Activated CD8-positive, alpha-beta memory T cell treated with anti-CD3 and anti-CD28 coated beads for 36 hours (primary cell): ENCODE results near the gene ALDH3B1. TPM values are rescaled to one million over a fixed set of nuclear protein-coding genes. Genes with fewer than 3 reads are reported as not detected.

Experiments
- CTCF ChIA-PET: fragments of 350-600 bp; sonication (Branson Sonifier 250); formaldehyde crosslinking; loops from one replicate; lab custom pipeline; 2021; ENCODE audit warnings: antibody characterized with exemption; lab: Charles Lee
- POLR2A ChIA-PET: fragments of 350-600 bp; sonication (Branson Sonifier 250); formaldehyde crosslinking; loops from one replicate; lab custom pipeline; 2021; ENCODE audit warnings: antibody characterized with exemption; lab: Charles Lee
- total RNA-seq, 2 experiments: library from RNA; stranded (reverse); gene quantifications; one replicate each; pipeline ENCODE4 v1.2.3, GENCODE V29; 2021

The ALDH3B1 gene
- total RNA-seq, 2 experiments from 2014 or later, result not detected

DNA sequence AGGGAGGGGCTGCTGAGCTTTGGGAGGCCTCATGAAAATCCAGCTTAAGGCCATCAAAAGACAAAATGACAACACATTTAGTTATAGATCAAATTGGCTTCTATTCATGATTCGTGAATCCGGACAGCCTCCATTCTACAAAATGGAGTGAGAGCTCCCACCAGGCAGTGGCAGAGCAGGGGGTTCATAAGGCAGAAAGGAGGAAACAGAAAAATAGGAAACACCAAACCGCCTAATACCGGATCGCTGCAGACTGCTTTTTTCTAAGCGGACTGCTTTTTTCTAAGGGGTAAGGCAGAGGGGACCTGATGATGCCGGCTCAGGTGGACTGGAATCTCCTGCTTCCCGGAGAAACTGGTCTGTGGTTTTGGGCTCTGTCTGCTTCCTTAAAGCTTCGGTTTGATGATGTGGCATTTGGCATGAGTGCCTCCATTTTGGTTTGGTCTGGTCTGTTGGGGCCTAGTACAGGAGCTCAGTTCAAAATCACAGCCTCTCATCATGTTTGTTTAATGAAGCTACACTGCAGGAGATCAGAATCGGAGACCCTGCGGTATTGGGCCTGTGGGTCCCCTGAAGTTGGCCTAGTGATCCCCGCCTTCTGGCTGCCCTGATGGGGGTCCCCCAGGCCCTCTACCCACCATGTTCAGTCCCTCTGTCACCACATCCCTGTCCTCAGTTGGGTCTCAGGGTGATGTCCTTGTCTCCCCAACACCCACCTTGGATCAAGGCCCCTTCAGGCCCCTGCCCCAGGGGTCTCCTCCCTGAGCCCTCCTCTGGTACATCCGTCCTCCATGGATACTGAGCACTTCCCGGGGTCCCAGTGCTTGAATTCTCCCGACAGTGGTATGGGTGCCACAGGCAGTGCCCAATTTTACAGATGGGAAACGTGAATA lies 1.2 kb downstream of the ALDH3B1 start:
- CTCF ChIA-PET, result interaction anchor here (1.2 kb wide), 1 partner anchor 24 kb away, joined by 7 read pairs; no protein-coding TSS in a partner anchor
- POLR2A ChIA-PET, result no interaction called here

DNA sequence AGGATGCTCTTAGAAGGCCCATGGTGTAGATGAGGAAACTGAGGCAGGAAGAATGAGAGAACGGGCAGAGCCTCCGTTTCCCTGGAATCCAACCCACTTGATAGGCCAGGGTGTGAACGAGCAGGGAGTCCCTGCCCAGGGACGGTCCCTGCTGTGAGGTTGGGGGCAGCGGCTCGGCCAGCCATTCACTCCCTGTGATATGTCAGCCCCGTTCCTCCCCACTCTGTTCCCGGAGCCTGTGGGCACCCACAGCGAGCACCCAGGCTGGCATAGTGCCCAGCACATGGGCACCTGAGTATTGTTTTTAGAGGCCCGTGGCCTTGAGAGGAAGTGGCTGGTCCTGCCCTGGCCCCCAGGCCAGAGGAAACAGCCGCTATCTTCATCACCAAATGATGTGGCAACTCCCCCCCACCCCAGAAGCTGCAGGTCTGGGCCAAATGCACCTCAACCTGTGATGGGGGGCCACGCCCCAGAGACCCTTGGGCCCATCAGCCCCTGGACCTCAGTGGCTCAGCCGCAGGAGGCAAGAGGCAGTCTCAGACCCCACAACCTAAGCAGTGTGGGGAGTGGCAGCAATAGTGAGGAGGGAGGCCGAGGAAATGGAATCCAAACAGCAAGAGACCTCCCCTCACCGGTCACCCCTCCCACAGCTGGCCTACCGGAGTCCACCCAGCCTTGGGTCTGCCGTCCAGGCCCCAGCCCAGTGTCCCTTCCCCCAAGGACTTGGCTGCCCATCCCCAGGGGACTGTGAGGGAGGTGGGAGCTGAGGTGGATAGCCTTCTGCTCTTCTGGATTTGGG lies 2.1 kb downstream of the ALDH3B1 start:
- ChIA-PET CTCF (no interaction called here), POLR2A (no interaction called here)

DNA sequence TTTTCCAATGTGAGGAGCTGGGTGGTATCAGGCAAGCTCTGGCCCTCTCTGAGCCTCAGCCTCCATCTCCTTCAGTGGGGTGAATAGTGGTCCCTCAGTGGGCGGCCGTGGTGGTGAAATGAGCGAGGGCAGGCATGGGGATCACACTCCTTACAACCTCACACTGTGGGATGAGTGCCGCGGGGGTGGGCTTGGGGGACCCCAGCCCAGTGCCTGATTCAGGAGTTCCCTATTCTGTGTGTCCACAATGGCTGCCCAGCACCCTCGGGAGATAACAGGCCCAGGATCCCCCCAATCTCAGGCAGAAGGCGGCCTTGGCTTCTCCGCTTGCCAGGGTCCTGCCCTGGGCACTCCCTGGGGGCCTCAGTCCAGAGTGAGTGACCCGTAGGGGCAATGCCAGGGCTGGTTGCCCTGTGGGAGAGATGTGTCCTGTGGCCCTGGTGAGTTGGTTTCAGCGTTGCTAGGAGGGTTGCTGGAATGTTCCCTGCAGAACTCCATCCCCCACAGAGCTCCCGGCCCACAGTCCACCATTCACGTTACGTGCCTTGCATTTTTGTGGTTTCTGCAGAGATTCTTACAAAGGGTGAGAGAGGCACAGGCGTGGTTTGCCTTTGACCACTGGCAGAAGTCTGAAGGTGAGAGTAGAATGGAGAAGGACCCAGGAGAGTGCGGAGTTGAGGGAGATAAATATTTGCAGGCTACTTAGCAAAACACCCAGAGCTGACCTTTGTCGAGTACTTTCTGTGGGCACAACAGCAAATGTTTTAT lies 2.9 kb downstream of the ALDH3B1 start:
- ChIA-PET CTCF (no interaction called here), POLR2A (no interaction called here)

DNA sequence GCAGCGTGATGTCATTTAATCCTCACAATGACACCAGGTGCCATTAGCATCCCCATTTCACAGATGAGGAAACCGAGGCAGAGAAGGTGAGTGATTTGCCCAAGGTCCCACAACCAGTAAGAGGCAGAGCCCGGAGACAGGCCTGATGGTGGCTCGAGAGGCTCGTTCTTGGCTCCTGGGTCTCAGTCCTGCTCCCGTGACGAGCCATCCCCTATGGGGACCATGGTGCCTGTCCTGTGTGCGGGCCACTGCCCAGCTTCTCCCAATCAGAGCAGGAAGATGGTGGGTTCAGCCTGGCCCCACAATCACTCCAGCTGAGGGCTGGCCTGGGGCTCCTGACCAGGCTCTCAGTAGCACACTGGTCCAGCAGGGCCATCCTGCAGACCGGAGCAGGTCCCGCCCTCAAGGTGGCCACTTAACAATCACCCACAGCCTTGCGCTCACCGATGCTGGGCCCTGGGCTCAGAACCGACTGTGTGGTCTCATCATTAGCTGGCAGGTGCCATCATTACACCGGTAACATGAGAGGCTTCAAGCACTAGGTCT lies 3.6 kb downstream of the ALDH3B1 start:
- ChIA-PET CTCF (no interaction called here), POLR2A (no interaction called here)

DNA sequence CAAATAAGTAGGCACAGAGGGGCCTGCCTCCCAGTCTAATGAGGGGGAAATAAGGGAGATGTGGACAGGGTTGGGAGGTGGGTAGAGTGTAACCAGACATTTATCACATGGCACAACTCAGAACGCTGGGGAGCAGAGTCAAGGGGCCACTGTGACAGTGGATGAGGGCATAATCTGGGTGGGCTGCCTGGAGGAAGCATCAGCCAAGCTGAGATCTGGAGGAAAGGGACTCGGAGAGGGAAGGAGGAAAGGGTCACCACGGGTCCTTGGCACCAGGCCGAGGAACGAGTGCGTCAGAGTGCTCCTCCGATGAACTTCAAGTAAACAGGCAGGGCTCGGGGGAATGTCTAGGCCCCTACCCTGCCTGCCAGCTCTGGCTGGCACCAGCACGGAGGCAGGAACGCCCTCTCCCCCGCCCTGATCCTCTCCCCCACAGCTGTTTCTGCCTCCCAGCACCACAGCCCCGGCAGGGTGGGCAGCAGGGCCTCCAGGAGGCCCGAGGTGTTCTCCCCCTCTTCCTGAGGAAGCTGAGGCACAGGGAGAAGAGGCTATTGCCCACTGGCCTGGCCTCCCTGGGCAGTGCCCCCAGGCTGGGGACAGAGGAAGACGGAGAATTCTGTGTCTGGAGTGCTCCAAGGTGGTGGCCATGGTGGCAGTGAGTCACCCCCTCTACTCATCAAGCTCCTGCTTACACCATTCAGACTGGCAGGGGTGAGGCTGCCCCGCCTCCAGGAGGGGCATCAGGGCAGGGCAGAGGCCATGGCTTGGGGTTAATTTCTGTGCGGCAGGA lies 4.2 kb downstream of the ALDH3B1 start:
- CTCF ChIA-PET, result no interaction called here
- POLR2A ChIA-PET, result no interaction called here

DNA sequence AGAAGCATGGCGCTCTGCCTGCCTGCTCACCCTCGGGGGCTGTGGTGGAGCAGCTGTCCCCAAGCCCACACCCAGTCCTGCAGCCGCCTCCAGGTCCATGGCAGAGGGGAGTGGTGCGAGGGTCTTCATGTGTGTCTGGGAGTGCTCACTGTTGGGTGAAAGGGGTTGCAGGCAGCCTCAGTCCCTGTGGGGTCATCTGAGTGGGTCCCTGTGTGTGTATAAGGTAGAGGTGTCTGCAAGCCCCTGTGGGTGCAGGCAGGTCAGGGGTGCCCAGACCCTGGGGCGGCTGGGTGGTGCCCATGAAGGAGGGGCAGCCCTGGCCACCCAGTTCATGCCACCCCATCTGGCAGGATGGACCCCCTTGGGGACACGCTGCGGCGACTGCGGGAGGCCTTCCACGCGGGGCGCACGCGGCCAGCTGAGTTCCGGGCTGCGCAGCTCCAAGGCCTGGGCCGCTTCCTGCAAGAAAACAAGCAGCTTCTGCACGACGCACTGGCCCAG lies 4.9 kb downstream of the ALDH3B1 start:
- POLR2A ChIA-PET, result no interaction called here
- CTCF ChIA-PET, result no interaction called here

DNA sequence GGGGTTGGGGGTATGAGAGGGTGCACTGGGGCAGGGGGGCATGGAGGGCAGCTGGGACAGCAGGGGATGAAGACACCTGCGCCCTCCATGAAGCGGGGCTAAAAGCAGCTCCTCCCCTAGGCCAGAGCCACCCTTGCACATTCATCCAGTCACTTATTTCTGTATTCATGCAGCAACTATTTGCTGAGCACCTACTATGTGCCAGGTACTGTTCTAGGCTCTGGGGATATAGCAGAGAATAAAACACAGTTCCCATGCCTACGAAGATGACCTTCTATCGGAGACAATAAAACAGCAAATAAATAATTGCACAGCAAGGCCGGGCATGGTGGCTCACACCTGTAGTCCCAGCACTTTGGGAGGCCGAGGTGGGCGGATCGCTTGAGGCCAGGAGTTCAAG lies 5.3 kb downstream of the ALDH3B1 start:
- ChIA-PET POLR2A (no interaction called here), CTCF (no interaction called here)

DNA sequence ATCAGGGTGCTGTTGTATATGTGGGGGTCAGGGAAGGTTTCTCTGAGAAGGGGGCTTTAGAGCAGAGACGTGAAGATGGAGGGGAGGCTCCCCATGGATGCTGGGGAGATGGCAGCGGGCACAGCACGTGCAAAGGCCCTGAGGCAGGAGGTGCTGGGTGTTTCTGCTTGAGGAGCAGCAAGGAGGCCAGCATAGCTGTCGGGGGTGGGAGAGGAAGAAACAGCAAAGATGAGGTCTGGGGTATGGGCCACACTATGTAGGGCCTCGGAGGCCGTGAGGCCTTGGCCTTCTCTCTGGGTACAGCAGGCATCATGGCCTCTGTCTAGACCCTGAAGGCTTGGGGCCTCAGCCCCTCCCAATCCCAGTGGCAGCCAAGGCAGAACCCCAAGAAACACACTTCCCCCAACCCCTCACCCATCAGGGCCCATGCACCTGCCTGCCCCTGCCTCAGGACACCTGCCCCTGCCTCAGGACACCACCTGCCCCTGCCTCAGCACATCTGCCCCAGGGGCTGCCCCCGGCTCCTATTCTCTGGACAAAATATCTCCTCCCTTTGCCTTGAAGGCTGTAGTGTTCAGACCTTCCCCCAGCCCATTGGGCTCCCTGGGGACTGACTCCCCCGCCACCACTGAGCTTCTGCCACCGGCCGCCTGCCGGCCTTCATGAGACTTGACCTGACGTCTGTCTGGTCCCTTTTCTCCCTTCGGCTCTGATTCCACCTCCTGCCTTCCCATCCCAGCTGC lies 6.2 kb downstream of the ALDH3B1 start:
- CTCF ChIA-PET, result no interaction called here

DNA sequence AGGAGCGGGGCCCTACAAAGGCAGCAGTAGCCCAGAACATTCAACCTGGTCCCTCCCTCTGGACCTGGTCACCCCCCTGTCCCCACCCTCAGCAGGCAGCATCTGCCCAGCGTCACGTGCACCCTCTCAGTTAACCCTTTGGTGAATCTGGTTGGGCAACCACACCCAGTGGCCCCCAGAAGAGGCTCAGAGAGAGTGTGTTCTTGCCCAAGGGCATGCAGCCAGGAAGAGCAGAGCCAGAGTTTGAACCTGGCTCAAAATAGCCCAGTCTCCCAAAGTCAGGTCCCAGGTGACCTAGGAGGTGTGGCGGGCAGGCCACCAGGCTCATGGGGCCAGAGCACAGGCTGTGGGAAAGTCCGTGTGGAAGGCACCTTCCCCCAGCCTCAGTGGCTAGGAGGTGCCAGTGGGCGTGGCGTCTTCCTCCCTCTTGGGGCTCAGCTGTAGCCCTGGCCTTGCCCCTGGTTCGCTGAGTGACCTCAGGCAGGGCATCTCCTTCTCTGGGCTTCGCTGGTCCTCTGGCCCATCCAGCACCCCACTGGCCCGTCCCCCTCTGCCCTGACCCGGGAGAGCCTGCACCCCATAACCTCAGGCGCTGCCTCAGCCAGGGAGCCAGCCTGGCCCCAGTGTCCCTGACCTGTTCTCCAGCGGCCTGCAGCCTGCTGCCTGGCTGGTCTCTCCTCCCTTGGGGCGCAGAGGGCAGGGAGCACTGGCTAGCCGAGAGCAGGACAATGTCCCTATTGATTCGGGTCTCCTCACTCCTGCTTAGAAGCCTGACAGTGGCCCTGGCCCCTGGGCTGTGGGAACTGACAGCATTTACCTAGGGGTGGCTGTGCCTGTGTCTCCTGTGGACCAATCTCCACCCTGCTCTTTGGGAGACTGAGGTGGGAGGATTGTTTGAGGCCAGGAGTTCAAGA lies 7.0 kb downstream of the ALDH3B1 start:
- POLR2A ChIA-PET, result no interaction called here
- CTCF ChIA-PET, result no interaction called here

More for the DNA sequence above, 6.2 kb downstream of the ALDH3B1 start:
- POLR2A ChIA-PET, result no interaction called here

DNA sequence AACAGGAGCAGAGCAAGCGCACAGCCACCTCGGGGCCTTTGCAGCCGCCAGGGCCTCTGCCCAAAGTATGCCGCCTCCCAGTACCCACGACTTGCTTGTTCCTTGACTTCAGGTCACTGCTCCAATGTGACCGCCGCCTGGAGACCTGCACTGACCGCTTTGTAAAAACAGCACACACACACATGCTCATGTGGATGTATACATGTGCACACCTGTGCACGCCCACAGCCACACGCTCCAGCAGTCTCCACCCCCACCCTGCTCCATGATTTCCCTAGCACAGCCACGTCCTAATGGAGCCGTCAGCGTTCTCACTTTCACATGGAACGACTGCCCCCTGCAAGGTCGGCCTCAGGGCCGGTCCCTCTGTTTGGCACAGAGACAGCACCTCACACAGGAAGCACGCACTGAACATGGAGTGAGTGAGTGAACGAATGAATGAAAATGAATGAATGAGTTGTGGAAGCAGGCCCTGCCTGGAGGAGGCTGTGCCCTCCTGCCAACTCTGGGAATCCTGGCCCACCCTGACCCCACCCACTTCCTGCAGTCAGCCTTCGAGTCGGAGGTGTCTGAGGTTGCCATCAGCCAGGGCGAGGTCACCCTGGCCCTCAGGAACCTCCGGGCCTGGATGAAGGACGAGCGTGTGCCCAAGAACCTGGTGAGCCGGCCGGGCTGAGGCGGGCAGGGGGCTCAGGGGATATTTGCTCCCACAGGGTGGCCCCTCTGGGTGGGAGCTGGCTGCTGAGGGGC lies 8.0 kb downstream of the ALDH3B1 start:
- ChIA-PET CTCF (no interaction called here), POLR2A (no interaction called here)

DNA sequence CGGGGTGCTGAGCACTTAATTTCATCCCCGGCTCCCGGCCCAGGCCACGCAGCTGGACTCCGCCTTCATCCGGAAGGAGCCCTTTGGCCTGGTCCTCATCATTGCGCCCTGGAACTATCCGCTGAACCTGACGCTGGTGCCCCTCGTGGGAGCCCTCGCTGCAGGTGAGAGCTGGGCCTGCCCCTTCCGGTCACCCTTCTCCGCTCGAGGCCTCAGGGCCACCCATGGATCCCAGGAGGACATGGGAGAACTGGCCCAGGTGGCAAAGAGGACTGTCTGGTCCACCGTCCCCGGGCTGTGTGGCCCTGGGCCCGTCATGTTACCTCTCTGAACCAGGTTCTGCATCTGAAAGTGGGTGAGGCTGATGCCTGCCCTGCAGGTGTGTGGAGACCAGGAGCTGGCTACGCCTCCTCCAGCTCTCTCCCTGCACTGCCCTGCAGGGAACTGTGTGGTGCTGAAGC lies 8.6 kb downstream of the ALDH3B1 start:
- CTCF ChIA-PET, result no interaction called here
- POLR2A ChIA-PET, result no interaction called here

DNA sequence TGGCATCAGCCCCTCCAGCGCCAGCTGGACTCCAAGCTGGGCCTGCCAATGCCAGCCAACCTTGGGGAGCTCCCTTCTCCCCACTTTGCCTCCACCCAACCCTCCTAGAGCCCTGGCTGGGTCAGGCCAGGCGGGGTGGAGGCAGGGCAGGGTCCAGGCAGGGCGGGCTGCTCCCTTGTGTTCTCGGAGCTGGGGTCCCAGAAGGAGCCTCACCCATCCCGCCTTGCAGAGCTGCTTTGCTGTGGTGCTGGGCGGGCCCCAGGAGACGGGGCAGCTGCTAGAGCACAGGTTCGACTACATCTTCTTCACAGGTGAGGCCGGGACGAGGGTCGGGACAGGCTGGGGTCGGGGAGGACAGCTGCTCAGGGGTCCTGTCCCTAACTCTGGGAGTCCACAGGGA lies 9.4 kb downstream of the ALDH3B1 start:
- CTCF ChIA-PET, result no interaction called here
- POLR2A ChIA-PET, result no interaction called here

DNA sequence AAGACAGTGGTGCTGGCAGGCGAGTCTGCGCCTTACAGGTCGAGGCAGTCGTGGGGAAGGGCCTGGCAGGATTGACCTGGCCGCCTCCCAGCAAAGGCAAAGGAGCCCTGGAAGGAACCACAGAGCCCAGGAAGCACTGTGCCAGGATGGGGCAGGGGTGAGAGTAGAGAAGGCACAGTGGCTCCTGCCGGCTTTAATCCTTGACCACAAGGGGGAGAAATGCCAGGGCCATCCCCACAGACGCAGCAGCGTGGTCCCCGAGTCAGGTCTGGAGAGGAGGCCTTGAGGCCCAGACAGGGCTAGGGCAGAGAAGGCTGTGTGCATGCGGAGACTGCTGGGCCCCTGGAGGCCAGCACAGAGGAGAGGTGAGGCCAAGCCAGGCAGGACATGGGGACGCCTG lies 10.4 kb downstream of the ALDH3B1 start:
- CTCF ChIA-PET, result no interaction called here
- POLR2A ChIA-PET, result no interaction called here

DNA sequence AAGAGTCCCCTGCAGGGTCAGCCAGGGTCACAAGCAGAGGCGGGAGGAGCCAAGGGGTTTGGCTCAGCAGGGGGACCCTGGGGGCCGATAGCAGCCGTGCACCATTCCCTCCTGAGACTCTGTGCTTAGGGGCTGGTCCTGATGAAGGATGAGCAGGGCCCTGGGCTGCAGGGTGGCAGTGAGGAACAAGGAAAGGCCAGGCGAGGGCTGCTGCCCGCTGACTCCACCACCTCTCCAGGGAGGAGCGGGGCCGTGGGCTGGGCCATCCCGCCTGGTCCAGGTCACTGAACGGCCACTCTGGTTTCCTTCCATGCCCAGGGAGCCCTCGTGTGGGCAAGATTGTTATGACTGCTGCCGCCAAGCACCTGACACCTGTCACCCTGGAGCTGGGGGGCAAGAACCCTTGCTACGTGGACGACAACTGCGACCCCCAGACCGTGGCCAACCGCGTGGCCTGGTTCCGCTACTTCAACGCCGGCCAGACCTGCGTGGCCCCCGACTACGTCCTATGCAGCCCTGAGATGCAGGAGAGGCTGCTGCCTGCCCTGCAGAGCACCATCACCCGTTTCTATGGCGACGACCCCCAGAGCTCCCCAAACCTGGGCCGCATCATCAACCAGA lies 11.2 kb downstream of the ALDH3B1 start:
- POLR2A ChIA-PET, result no interaction called here
- CTCF ChIA-PET, result interaction anchor here (0.6 to 0.9 kb wide), 2 partner anchors 13 to 23 kb away, joined by 3 read pairs; no protein-coding TSS in a partner anchor

DNA sequence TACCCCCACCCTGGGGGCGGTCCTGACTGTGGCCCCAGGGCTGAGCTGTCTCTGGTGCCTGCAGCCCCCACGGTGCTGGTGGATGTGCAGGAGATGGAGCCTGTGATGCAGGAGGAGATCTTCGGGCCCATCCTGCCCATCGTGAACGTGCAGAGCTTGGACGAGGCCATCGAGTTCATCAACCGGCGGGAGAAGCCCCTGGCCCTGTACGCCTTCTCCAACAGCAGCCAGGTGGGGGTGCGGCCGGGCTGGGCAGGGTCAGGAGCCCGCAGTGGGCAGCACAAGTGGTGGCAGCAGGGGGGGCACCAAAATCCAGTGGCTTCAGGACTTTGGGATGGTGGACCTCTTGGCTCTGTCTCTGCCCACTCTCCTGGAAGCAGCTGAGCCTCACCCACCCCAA lies 12.4 kb downstream of the ALDH3B1 start:
- CTCF ChIA-PET, result interaction anchor here (0.9 kb wide), 1 partner anchor 24 kb away, joined by 3 read pairs; no protein-coding TSS in a partner anchor
- POLR2A ChIA-PET, result no interaction called here

DNA sequence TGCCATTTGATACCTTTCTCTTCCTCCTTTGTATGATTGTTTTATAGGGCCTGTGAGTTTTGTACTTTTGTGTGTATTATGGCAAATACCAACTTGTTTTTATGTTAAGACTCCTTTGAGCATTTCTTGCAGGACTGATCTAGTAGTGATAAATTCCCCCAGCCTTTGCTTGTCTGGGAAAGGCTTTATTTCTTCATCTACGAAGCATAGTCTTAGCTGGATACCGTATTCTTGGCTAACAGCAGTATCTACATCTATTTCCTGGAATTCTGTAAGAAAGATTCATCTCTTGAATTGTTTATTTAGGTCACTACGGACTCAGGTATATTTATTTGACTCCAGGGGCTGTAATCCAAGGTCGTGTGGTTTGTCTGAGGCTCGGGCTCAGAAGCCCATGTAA lies 14.4 kb downstream of the ALDH3B1 start:
- POLR2A ChIA-PET, result no interaction called here
- CTCF ChIA-PET, result interaction anchor here (0.7 kb wide), 1 partner anchor 178 kb away, joined by 4 read pairs; no protein-coding TSS in a partner anchor
